ENCODE measurements around the gene NIM1K. TPM values are rescaled to one million over a fixed set of nuclear protein-coding genes. Genes with fewer than 3 reads are reported as not detected.

The NIM1K gene
- polyA plus RNA-seq, 1 experiment = 1.3 TPM

DNA sequence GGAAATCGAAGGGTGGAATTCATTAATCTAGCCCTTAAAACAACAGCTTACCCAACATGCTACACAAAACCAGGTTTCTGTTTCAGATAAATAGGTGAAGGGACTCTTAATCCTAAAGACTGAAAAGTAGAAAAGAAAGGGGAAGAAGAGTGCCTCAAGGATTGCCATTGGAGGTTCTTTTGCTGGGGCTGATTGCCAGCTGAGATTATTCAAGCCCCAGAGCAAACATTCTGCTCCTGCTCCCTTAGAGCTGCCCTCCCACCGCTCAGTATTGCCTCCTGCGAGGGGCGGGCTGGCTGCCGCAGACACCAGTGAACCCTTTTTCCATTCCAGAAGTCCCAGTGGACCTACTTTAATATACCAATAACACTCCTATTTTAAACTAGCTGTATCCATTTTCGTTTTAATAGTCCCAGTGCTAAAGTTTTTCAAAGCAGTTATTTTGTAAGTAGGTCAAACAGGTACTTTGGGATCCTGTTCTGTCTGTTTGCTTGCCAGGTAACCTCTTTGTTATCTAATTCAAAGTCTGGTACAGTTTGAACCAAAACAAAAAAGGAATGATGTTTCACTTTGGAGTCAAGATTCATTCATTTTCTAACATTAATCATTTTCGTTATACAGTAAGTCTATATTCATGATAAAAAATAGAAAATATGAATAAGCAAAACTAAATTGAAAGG lies 82.5 kb downstream of the NIM1K start:
- ChIA-PET POLR2A (no interaction called here), CTCF (no interaction called here)
- Histone ChIP-seq H3K36me3 (ENCODE audit: control insufficient read depth, insufficient read depth, low read length) (no peaks in the 10 kb centered on the region), H3K27me3 (ENCODE audit: control insufficient read depth, insufficient read depth, low read length) (peaks cover 7% of the 10 kb centered on the region; the same call in 1 of the 2 replicates), H3K4me3 (ENCODE audit: low read depth, low read length) (no peak overlapping the region)
- no peak for DNase-seq (ENCODE audit: low read depth)
- TF ChIP-seq, protein P1, sequence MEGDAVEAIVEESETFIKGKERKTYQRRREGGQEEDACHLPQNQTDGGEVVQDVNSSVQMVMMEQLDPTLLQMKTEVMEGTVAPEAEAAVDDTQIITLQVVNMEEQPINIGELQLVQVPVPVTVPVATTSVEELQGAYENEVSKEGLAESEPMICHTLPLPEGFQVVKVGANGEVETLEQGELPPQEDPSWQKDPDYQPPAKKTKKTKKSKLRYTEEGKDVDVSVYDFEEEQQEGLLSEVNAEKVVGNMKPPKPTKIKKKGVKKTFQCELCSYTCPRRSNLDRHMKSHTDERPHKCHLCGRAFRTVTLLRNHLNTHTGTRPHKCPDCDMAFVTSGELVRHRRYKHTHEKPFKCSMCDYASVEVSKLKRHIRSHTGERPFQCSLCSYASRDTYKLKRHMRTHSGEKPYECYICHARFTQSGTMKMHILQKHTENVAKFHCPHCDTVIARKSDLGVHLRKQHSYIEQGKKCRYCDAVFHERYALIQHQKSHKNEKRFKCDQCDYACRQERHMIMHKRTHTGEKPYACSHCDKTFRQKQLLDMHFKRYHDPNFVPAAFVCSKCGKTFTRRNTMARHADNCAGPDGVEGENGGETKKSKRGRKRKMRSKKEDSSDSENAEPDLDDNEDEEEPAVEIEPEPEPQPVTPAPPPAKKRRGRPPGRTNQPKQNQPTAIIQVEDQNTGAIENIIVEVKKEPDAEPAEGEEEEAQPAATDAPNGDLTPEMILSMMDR (IDR thresholded peaks at IDR 0.05; ENCODE audit: insufficient read depth, low read depth, low read length) = no peak

DNA sequence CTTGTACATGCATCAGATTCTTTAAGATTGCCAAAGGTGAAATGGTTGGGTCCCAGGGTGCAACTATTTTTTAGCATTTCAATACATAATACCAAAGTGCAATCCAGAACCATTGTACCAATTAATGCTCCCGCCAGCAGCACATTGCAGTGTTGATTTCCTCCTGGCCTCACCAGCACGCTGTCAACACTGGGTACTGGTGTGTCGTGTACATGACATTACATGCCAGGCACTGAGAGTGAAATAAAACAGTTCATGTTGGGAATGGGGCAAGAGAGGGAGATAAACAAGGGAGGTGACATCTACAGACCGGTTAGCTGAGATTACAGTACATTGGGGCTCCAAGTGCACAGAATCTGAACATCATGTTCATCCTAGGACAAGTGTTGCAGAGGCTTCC lies 83.4 kb downstream of the NIM1K start:
- no peak overlapping the region for H3K4me3 ChIP-seq (ENCODE audit: low read depth, low read length)
- peaks cover 7% of the 10 kb centered on the region; the same call in 1 of the 2 replicates for H3K27me3 ChIP-seq (ENCODE audit: control insufficient read depth, insufficient read depth, low read length)
- POLR2A ChIA-PET = no interaction called here

DNA sequence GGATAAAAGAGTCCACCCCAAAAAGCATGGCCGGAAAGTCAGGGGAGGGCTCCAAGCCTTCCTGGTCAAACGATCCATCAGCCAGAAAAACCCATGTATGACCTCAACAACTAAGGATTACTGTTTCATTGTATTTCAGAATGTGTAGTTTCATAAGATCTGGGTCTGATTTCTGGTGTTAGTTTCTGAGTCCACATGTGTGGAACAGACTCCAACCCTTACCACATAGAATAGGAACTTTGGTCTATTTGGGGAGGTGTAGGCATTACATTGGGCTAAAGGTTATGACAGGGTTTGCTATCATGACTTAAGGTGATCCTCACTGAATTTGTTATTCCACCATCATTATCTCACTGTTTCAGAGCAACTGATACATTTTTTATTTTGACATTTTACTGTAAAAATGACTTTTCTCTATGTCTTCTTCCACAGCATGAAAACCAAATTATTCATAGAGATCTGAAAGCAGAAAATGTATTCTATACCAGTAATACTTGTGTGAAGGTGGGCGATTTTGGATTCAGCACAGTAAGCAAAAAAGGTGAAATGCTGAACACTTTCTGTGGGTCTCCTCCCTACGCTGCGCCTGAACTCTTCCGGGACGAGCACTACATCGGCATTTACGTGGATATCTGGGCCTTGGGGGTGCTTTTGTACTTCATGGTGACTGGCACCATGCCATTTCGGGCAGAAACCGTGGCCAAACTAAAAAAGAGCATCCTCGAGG lies 87.7 kb downstream of the NIM1K start:
- no peaks in the 10 kb centered on the region for H3K36me3 ChIP-seq (ENCODE audit: control insufficient read depth, insufficient read depth, low read length)
- H3K27me3 ChIP-seq (ENCODE audit: control insufficient read depth, insufficient read depth, low read length) = peaks cover 2% of the 10 kb centered on the region; the same call in 1 of the 2 replicates
- no peak overlapping the region for H3K4me3 ChIP-seq (ENCODE audit: low read depth, low read length)
- no peak for DNase-seq (ENCODE audit: low read depth)
- TF ChIP-seq, protein P1 (IDR thresholded peaks at IDR 0.05; ENCODE audit: insufficient read depth, low read depth, low read length) = no peak
- POLR2A ChIA-PET = no interaction called here
- CTCF ChIA-PET = interaction anchor here (0.9 kb wide), 1 partner anchor 11 kb away, joined by 4 read pairs; no protein-coding TSS in a partner anchor

More for the DNA sequence above, 83.4 kb downstream of the NIM1K start:
- TF ChIP-seq, protein P1 (IDR thresholded peaks at IDR 0.05; ENCODE audit: insufficient read depth, low read depth, low read length) = no peak
- no peaks in the 10 kb centered on the region for H3K36me3 ChIP-seq (ENCODE audit: control insufficient read depth, insufficient read depth, low read length)
- CTCF ChIA-PET = no interaction called here
- DNase-seq (ENCODE audit: low read depth) = no peak

DNA sequence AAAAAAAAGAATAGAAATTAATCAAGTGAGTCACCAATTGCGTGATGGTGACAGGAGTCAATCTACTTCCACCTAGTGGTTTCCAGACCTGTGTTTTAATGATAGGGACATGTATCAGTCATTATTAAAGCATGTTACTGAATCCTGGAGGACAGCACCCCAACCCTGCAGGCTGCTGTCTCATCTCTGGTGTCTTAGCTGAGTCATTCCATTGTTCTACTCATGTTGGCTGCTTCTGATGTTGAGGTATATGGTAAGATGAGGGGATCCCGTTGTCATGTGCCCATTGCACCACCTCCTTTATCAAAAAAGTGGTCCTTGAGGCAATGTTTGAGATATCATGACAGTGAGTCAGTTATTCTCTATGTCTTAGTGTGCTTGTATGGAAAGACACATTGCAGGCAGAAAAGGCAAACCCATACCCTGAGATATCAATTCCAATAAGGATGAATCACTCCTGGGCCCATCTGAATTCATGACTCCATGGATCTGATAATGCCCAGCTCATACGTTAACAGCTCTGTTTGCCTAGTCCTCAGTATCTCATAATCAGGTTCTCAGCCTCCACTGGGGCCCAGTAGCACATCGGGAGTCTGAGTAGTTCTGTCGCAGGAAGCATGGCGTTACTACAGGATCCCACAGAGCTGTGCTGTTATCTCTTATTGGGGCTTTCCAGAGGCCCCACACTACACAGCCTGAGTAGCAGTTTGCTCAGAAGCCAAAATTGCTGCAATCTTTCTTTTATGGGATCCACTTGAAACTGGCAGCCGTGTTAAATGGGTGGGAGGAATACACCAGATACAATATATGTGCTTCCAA lies 90.0 kb downstream of the NIM1K start:
- H3K36me3 ChIP-seq (ENCODE audit: control insufficient read depth, insufficient read depth, low read length) = no peaks in the 10 kb centered on the region
- TF ChIP-seq, protein P1 (IDR thresholded peaks at IDR 0.05; ENCODE audit: insufficient read depth, low read depth, low read length) = no peak
- CTCF ChIA-PET = no interaction called here
- DNase-seq (ENCODE audit: low read depth) = no peak
- POLR2A ChIA-PET = no interaction called here
- no peak overlapping the region for H3K4me3 ChIP-seq (ENCODE audit: low read depth, low read length)
- H3K27me3 ChIP-seq (ENCODE audit: control insufficient read depth, insufficient read depth, low read length) = no peaks in the 10 kb centered on the region

DNA sequence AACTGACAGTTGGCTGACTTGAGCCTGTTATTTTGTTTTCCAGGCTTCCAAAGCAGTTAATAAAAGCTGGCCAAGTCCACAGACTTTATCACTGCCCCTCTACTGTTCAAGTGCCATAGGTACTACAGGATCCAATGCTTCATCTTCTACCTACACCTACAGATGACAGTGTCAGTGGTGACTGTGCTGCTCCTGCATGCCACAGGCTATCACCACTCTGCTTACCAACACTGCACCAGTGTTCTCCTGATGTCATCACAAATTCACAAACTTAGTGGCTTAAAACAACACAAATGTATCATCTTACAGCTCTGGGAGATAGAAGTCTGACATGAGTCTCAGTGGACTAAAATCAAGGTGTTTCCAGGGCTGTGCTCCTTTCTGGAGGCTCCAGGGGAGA lies 94.6 kb downstream of the NIM1K start:
- ChIA-PET CTCF (no interaction called here), POLR2A (no interaction called here)
- H3K27me3 ChIP-seq (ENCODE audit: control insufficient read depth, insufficient read depth, low read length) = no peaks in the 10 kb centered on the region
- H3K4me3 ChIP-seq (ENCODE audit: low read depth, low read length) = no peak overlapping the region
- no peaks in the 10 kb centered on the region for H3K36me3 ChIP-seq (ENCODE audit: control insufficient read depth, insufficient read depth, low read length)
- TF ChIP-seq, protein P1 (IDR thresholded peaks at IDR 0.05; ENCODE audit: insufficient read depth, low read depth, low read length) = no peak
- DNase-seq (ENCODE audit: low read depth) = no peak
